Esophagus squamous epithelium (tissue), 4 donors: Measurements from ENCODE around the gene GRID2.

Experiments used
- POLR2A ChIP-seq, 4 donors: fragments of 450-650 bp; IDR thresholded peaks; one replicate each; pipeline ENCODE4 v1.6.1; 2017; ENCODE audit warnings: antibody characterized with exemption in 4 of 4, mild to moderate bottlenecking in 4 of 4, moderate library complexity in 3 of 4
- TF ChIP-seq, protein P1 (sequence below), 6 experiments: fragments of 450-650 bp in 4 of 6; fragments of 200-600 bp in 2 of 6; sonication (generic) in 2 of 6; IDR thresholded peaks; one replicate each; pipeline ENCODE4 v1.5.1; 2016 to 2019; ENCODE audit warnings: antibody characterized with exemption in 6 of 6, mild to moderate bottlenecking in 4 of 6, moderate library complexity in 4 of 6

DNA sequence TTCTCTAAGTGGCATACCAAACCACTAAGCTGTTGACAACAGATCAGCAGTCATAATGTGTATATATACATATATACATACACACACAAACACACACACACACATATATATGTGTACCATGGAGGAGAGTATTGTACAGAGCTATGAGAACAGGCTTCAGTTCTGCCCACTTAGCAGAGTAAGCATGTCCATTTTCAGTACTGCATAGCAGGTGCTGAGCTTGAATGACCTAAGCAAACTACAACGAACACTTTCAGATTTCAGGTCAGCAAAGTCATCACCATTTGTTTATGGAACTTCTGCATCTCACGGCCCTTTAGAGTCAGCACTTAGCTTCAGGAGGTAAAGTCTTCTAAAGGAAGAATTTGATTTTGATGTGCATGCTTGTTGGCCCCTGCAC lies 789.0 kb downstream of the GRID2 start:
- TF ChIP-seq, protein P1, sequence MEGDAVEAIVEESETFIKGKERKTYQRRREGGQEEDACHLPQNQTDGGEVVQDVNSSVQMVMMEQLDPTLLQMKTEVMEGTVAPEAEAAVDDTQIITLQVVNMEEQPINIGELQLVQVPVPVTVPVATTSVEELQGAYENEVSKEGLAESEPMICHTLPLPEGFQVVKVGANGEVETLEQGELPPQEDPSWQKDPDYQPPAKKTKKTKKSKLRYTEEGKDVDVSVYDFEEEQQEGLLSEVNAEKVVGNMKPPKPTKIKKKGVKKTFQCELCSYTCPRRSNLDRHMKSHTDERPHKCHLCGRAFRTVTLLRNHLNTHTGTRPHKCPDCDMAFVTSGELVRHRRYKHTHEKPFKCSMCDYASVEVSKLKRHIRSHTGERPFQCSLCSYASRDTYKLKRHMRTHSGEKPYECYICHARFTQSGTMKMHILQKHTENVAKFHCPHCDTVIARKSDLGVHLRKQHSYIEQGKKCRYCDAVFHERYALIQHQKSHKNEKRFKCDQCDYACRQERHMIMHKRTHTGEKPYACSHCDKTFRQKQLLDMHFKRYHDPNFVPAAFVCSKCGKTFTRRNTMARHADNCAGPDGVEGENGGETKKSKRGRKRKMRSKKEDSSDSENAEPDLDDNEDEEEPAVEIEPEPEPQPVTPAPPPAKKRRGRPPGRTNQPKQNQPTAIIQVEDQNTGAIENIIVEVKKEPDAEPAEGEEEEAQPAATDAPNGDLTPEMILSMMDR (IDR thresholded peaks at IDR 0.05), result no peak
- TF ChIP-seq POLR2A (IDR thresholded peaks at IDR 0.05), result no peak
